NOMO-1 (cell line): ENCODE data around the gene ITCH.
"Not testable (repeated sequence)": the region's sequence is repeated elsewhere in the genome, so short reads cannot be mapped to it uniquely, and the experiment has no call there.

Experiments
- DNase-seq, 2 experiments: peaks; one replicate each; lab custom pipeline; 2025; ENCODE audit not compliant: unreplicated experiment in 2 of 2; lab: John Stamatoyannopoulos, UW

The ITCH gene

DNA sequence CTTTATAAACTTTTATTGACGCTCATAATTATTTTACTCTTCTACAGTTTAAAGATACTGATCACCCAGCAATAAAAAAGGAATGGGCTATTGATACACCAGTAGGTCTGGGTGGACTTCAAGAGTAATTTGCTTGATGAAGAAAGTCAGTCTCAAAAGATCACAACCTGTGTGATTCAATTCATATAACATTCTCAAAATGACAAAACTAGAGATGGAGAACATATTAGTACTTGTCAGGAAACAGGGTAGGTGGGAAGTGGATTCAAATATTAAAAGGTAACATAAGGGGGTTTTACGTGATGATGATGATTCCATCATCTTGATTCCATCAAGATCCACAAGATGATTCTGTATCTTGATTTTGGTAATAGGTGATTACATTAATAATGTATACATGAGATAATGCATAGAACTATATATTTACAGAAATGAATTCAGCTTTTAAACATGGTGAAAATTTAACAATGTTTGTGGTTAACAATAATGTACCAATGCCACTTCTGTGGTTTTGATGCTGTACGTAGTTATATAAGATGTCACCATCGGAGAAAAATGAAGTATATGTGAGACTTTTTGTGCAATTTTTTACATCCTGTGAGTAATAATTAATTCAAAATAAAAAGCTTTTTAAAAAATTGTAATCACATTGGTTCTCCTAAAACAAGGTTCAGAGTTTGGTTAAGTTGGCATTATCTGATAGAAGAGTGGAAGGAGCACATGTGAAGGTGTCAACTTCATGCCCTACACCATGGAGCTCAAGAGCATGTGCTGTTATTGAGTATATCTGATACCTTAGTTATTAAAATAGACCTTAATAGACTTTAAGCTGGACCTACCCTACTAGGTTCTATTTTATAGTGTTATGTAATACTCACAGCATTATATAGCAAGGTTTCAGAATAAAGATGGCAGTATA, 86.9 kb downstream of the ITCH start:
- DNase-seq = no peak

DNA sequence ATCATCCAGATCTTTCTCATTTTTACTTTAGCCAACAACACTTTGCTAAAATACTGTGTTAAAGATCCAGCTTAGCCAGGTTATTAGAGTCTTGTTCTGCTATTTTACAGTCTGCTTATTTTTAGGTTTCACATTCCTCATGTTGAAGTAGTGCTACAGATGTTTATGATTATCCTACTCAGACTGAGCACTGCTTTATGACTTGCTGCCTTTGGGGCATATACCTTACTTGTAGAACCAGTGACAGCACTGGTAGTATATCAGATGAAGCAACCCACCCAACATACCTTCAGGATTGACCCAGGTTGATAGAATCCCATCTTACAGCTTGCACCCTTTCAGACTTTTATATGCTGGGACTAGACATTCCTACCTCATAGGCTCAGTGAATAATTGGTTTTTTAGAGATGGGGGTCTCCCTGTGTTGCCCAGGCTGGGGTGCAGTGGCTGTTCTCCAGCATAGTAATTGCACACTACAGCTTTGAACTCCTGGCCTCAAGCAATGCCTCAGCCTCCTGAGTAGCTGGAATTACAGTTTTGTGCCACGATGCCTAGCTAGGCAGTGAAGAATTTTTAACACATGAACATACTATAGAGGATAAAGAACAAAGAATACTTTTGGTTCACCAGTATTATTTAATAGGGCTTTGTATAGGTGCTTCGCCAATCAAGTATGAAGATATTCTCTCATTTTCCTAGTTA, 89.4 kb downstream of the ITCH start:
- no peak for DNase-seq

DNA sequence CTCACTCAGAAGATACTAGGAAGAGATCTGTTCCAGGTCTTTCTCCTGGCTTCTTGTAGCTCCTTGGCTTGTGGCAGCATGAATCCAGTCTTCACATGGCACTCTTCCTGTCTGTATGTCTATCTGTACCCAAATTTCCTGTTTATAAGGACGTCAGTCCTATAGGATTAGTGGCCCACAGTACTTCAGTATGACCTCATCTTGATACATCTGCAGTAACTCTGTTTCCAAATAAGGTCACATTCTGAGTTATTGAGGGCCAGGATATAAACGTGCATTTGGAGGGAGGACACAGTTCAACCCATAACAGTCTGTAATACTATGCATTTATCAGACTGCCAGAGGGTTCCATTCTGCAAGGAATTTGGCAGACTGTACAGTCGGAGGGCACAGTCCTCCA, 95.6 kb downstream of the ITCH start:
- no peak for DNase-seq

DNA sequence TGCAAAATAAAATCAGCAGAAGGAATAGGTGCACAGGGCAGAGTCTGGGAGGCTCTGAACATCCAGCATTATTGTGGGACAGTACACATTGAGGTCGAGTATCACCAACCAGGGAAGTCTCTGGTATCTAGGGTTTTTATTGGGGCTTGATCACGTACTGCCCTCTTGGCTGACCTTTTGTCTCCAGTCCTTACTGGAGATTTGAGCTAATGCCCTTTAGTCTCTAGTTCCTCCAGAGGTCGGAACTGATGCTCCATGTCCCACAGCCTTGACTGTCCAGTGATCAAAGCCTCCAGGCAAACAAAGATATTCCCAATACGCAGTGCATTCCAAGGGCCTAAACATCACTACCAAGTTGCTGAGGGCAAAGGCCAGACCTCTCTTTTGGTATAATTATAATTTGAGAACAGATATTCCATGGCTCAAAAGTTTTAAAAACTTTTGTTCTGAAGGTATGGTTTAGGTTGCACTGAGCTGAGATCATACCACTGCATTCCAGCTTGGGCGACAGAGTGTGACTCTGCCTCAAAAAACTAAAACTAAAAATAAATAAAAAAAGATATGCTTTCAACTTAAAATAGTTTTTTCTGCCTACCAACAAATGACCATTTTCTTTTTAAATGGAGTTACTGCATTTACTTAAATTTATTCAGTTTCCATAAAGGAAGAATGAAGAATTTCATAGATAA, 96.3 kb downstream of the ITCH start:
- no peak for DNase-seq

DNA sequence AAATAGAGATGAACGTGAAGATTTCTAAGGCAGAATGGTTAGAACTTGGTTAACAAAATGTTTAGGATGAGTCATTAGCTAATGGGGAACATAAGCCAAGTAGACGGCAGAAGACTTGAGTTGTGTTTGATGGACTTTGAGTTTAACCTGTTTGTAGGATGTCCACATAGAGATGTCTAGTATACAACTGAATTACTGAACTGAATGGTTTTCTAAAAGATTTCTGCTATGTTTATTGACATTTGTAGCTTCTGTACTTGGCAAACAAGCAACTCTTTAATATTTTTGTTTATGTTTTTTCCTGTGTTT, 98.7 kb downstream of the ITCH start:
- no peak for DNase-seq

DNA sequence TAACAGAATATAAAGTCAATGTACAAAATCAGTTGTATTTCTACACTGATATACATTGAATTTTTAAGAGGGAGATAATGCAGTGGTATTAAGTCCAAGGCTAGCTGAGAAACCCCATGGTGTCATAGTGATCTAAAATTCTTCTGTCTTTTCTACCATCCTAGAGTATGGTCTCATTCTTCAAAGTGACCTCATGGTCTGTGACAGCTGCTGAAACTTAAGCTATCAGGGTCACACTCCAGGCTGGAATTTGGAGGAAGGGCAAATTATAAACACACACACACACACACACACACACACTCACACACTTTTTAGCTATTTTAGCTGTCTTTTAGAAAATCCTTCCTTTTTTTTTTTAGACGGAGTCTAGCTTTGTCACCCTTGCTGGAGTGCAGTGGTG, 105.9 kb downstream of the ITCH start:
- DNase-seq = no peak

DNA sequence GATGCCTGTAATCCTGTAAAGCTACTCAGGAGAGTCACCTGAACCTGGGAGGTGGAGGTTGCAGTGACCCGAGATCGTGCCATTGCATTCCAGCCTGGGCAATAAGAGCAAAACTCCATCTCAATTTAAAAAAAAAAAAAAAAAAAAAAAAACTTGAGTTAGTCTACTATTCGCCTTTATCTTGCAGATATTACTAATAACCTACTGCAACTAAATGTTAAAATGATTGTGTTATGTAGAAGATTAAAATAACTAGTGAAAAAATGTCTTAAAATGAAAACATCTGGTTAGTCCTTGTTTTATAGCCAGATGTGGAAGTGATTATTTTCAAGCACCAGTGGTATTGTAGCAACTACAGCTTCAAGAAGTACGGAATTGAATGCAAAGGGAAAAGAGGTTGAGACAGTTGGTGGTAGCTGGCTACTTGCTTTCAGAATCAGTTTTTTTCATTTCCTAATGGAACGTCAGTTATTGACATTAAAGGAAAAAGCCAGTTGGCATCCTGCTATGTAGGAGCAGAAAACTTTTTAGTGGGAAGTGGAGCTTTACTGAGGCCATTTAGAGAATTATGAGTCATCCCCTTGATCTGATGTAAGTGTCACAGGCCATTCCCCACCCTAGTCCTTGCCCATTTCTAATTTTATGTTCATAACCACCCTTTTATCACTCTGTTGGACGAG, 109.3 kb downstream of the ITCH start:
- DNase-seq = peak; percentile 9 to 36

DNA sequence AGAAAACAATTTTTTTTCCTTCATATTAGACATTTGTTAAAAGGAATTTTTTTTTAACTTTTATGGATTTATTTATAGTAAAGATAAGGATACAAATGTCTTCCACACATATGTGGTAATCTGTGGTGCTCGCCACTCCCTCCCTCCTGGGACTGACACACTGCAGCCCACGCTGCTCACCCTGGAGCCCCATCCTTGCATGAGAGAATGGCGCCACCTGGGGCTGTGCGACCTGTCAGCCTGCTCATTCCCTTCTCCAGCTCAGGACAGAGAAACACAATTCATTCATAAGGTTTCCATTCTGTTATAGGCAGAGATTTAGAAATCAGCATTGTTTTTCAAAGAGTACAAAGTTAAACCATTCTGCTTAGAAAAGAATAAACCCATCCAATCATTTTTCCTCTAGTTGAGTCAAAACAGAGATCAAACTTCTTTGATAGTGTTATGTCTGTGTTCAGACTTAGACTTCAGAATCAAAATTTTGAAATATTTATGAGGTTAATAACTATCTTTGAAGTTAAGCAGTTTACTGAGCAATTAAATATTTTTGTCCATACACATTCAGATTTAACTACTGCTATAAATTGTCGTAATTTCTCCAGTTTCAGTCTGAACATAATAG, 110.3 kb downstream of the ITCH start:
- no peak for DNase-seq

DNA sequence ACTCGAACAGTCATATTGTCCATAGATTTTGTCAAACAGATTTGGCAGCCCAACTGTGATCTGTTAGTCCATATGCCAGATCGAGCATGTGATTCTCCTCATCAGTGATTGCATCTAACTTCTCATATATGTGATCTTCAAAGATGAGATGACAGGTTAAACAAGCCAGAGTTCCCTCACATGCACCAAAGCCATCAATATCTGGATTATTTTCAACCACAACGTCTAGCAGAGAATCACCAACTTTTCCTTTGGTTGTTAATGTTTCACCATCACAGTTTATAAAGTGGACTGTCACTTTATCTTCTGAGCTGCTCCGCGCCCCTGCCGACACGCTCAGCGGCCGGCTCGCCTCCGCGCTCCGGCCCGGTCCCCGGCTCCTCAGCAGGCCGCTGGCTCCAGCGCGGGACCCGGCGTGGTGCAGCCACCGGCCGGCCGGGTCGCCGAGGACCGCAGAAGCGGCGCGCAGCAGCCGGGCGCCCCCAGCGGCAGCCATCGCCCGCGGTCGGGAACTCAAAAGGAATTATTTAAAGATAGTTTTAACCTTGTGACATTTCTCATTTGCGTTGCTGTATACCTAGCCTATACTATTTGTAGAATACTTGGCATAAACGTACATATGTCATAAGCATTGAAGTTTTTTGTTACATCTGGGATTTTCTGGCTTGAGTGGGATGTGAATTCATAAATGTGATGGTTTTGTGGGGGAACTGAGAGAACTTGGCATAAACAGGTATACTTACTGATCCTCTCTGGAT, 113.1 kb downstream of the ITCH start:
- DNase-seq = no peak

DNA sequence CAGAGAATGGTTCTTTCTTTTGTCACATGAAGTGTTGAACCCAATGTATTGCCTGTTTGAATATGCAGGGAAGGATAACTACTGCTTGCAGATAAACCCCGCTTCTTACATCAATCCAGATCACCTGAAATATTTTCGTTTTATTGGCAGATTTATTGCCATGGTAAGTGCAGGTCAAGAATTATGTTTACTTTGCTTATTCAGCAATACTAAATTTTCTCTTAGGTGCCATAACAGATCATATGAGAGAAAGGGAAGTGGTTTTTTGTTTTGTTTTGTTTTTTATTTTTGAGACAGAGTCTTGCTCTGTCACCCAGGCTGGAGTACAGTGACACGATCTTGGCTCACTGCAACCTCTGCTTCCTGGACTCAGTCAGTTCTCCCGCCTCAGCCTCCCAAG, 116.6 kb downstream of the ITCH start:
- no peak for DNase-seq

DNA sequence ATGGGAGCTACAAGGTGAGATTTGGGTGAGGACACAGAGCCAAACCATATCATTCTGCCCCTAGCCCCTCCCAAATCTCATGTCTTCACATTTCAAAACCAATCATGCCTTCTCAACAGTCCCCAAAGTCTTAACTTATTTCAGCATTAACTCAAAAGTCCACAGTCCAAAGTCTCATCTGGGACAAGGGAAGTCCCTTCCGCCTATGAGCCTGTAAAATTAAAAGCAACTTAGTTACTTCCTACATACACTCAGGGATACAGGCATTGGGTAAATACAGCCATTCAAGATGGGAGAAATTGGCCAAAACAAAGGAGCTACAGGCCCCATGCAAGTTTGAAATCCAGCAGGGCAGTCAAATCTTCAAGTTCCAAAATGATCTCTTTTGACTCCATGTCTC, 119.1 kb downstream of the ITCH start:
- DNase-seq = not testable (repeated sequence)

DNA sequence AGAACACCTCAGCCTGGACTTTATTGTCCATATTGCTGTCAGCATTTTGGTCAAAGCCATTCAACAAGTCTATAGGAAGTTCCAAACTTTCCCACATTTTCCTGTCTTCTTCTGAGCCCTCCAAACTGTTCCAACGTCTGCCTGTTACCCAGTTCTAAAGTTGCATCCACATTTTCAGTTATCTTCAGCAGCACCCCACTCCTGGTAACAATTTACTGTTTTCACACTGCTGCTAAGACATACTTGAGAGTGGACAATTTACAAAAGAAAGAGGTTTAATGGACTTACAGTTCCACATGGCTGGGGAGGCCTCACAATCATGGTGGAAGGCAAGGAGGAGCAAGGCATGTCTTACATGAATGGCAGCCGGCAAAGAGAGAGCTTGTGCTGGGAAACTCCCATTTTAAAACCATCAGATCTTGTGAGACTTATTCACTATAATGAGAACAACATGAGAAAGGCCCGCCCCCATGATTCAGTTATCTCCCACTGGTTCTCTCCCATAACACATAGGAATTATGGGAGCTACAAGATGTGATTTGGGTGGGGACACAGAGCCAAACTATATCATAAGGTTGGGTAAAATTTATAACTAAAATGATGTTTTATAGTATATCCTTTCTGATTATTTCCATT, 120.6 kb downstream of the ITCH start:
- DNase-seq = not testable (repeated sequence)

DNA sequence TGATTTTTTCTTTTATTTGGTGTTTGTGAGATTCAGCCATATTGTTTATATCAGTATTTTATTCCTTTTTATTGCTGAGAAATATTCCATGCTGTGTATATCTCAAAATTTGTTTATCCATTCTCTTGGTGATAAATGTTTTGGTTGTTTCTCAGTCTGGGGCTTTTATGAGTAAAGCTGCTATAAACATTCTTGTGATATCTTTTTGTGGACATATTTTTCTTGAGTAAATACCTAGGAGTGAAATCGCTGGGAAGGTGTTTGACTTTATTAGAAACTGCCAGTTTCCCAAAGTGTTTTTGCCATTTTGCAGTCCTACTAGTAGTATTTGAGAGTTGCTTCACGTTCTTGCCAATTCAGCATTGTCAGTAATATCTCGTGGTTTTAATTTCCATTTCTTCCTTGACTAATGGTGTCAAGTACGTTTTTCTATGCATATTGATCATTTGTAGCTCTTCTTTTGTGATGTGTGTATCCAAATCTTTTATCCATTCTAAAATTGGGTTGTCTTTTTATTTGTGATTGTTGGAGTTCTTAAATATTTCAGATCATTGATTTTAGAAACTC, 122.1 kb downstream of the ITCH start:
- DNase-seq = no peak

DNA sequence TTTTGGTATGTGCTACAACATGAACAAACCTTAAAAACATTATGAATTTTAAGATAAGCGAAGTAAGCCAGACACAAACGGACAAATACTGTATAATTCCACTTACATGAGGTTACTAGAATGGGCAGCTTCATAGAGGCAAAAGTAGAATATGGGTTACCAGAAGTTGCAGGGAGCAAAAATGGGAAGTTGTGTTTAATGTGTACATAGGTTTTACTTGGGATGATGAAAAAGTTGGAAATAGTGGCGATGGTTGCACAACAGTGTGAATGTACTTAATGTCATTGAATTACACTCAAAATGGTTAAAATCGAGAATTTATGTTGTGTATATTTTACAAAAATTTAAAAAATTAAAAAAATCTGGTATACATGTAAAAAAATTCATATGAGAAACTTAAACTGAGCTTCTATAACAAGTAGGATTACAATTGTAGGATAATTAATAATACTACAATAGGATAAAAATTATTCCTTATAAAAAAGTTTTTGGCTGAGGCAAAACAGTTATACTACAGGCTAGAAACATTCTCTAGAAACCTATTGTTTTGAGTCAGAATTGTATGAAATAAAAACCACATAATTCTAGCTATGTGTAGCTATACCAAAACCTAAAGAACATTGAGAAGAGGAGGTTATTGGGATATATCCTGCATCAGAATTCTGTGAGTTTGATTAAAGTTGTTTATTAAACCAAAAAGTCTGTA, 128.3 kb downstream of the ITCH start:
- no peak for DNase-seq

DNA sequence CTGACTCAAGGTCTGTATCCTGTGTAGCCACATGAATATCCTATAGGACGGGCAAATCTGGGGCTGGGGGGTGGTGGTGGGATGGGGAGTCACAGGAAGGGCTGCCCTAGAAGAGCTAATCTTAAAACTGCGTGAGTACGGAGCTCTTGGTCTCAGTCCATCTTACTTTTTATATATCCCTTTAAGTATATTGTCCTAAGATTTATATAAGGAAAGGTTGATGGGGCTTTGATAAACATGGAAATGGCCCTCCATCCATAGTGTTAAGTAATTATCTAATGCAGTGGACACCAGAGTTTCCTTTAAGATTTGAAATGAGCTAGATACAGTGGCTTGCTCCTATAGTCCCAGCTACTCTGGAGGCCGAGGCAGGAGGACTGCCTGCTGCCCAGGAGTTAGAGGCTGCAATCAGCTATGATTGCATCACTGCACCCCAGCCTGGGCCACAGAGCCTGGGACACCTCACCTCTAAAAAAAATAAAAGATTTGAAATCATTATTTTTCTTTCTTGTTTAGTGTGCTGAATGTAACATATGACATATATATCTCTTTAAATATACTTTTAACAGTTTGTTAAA, 128.9 kb downstream of the ITCH start:
- no peak for DNase-seq

DNA sequence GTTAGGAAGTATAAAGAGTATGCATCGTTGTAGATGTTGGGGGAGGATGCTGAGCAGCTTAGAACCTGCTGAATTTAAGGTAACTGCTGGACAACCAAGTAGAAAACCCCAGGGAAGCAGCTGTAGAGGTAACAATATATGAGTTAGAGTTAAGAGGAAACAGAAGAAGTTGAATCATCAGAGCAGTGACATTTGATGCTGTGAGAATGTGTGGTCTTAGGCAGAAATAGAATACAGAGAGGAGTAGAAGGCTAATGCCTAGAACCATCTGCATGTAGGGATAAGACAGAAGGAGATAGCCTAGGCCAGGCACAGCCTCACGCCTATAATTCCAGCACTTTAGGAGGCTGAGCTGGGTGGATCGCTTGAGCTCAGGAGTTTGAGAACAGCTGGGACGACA, 130.6 kb downstream of the ITCH start:
- DNase-seq = no peak

DNA sequence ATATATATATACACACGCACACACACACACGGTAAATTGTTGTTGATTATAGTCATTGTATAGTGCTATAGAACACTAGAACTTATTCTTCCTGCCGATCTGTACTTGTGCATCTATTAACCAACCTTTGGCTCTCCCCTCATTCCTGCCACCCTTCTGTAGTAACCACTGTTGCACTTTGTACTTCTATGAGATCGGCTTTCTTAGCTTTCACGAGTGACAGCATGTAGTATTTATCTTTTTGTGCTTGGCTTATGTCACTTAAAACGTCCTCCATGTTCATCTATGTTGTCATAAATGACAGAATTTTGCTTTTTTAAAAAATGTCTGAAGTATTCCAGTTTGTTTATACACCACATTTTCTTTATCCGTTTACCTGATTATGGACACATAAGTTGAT, 132.2 kb downstream of the ITCH start:
- DNase-seq = no peak

DNA sequence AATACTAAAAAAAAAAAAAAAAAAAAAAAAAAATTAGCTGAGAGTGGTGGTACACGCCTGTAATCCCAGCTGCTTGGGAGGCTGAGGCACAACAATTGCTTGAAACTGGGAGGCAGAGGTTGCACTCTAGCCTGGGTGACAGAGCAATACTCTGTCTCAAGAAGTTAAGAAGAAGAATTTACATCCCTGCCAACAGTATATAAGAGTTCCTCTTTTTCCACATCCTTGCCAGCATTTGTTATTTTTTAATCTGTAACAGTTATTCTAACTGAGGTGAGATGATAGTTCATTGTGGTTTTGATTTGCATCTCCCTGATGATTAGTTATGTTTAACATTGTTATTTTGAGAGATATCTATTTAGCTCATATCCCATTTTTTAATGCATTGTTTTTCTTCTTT, 132.8 kb downstream of the ITCH start:
- no peak for DNase-seq
